ENCODE data around the gene RILPL2.

Gene RILPL2

GRCh38 chr12:123469978-123470377 is 33.5 kb upstream of the RILPL2 start:
- TF ChIP-seq CEBPB (IDR thresholded peaks at IDR 0.05) (no peak), MAX (IDR thresholded peaks at IDR 0.05) (no peak), ZBTB7A (IDR thresholded peaks at IDR 0.05; ENCODE audit: low read depth) (no peak), CREB1 (IDR thresholded peaks at IDR 0.05; ENCODE audit: low read depth) (no peak)

GRCh38 chr12:123468786-123469185 is 32.3 kb upstream of the RILPL2 start:
- peak; percentile 31; the same call in 1 of the 2 replicates for TF ChIP-seq RAD21 (IDR thresholded peaks at IDR 0.05; ENCODE audit: low read depth)
- TF ChIP-seq ZBTB7A (IDR thresholded peaks at IDR 0.05; ENCODE audit: low read depth) = no peak

- TF ChIP-seq ZBTB7A (IDR thresholded peaks at IDR 0.05; ENCODE audit: low read depth) (no peak), USF1 (IDR thresholded peaks at IDR 0.05) (no peak), CREB1 (IDR thresholded peaks at IDR 0.05; ENCODE audit: low read depth) (no peak), TAF1 (IDR thresholded peaks at IDR 0.05; ENCODE audit: low read depth) (no peak)
Observed at GRCh38 chr12:123465084-123465483, 28.6 kb upstream of the RILPL2 start.

- TF ChIP-seq RAD21 (IDR thresholded peaks at IDR 0.05; ENCODE audit: low read depth) (no peak), YY1 (IDR thresholded peaks at IDR 0.05; ENCODE audit: low read depth) (peak; percentile 98), CEBPB (IDR thresholded peaks at IDR 0.05) (no peak), EP300 (IDR thresholded peaks at IDR 0.05; ENCODE audit: borderline replicate concordance) (peak; percentile 55), TCF12 (IDR thresholded peaks at IDR 0.05; ENCODE audit: low read depth) (peak; percentile 63; the same call in 1 of the 2 replicates), TAF1 (IDR thresholded peaks at IDR 0.05; ENCODE audit: low read depth) (peak; percentile 92), FOXM1 (IDR thresholded peaks at IDR 0.05; ENCODE audit: borderline replicate concordance, low read depth) (no peak), MAX (IDR thresholded peaks at IDR 0.05) (peak; percentile 83), USF1 (IDR thresholded peaks at IDR 0.05) (no peak), TEAD4 (IDR thresholded peaks at IDR 0.05) (0 out of 2 replicates have a peak, but pooled peaks have one; percentile 26), EGR1 (IDR thresholded peaks at IDR 0.05) (peak; percentile 53; the same call in 1 of the 2 replicates)
Observed at GRCh38 chr12:123457980-123458779, 21.7 kb upstream of the RILPL2 start, which contains the start of gene SNRNP35. TSS of gene SNRNP35 (plus strand) at chr12:123458139. CDS start at chr12:123465541, 7,402 bp downstream.

- TF ChIP-seq CEBPB (IDR thresholded peaks at IDR 0.05) (no peak), NFIC (IDR thresholded peaks at IDR 0.05) (no peak), TEAD4 (IDR thresholded peaks at IDR 0.05) (no peak), TCF12 (IDR thresholded peaks at IDR 0.05; ENCODE audit: low read depth) (no peak), CREB1 (IDR thresholded peaks at IDR 0.05; ENCODE audit: low read depth) (no peak), RAD21 (IDR thresholded peaks at IDR 0.05; ENCODE audit: low read depth) (no peak), FOXM1 (IDR thresholded peaks at IDR 0.05; ENCODE audit: borderline replicate concordance, low read depth) (no peak), ZBTB7A (IDR thresholded peaks at IDR 0.05; ENCODE audit: low read depth) (no peak), EGR1 (IDR thresholded peaks at IDR 0.05) (no peak), TAF1 (IDR thresholded peaks at IDR 0.05; ENCODE audit: low read depth) (no peak), MAX (IDR thresholded peaks at IDR 0.05) (no peak), USF1 (IDR thresholded peaks at IDR 0.05) (no peak), REST (IDR thresholded peaks at IDR 0.05; ENCODE audit: low read depth) (no peak), YY1 (IDR thresholded peaks at IDR 0.05; ENCODE audit: low read depth) (no peak), EP300 (IDR thresholded peaks at IDR 0.05; ENCODE audit: borderline replicate concordance) (no peak)
Observed at GRCh38 chr12:123453165-123453564, 16.7 kb upstream of the RILPL2 start.

- no peak for TF ChIP-seq MAX (IDR thresholded peaks at IDR 0.05)
- no peak for TF ChIP-seq USF1 (IDR thresholded peaks at IDR 0.05)
- no peak for TF ChIP-seq YY1 (IDR thresholded peaks at IDR 0.05; ENCODE audit: low read depth)
- TF ChIP-seq NFIC (IDR thresholded peaks at IDR 0.05) = no peak
- TF ChIP-seq RAD21 (IDR thresholded peaks at IDR 0.05; ENCODE audit: low read depth) = no peak
- TF ChIP-seq ZBTB7A (IDR thresholded peaks at IDR 0.05; ENCODE audit: low read depth) = no peak
- no peak for TF ChIP-seq REST (IDR thresholded peaks at IDR 0.05; ENCODE audit: low read depth)
- TF ChIP-seq FOXM1 (IDR thresholded peaks at IDR 0.05; ENCODE audit: borderline replicate concordance, low read depth) = no peak
Observed at GRCh38 chr12:123450636-123451035, 14.2 kb upstream of the RILPL2 start.

All from Ishikawa (cell line).